RCC 7860 (cell line): ENCODE results near the gene DGKI.

Experiments used
- DNase-seq: peaks from one replicate; pipeline ENCODE4 v3.0.0-alpha.2; 2015; ENCODE audit warnings: low spot score
- FAIRE-seq: peaks from 2 replicates; lab custom pipeline; 2012; peaks lifted over from hg19 to GRCh38; lab: Jason Lieb, UNC

The DGKI gene

GRCh38 chr7:137791930-137792329, 54.8 kb downstream of the DGKI start:
- DNase-seq: no peak
- FAIRE-seq: no peak

- no peak for FAIRE-seq
- DNase-seq: no peak
Observed at GRCh38 chr7:137790828-137791227, 55.9 kb downstream of the DGKI start.

- no peak for FAIRE-seq
- no peak for DNase-seq
Observed at GRCh38 chr7:137789215-137789882, 57.4 kb downstream of the DGKI start.

GRCh38 chr7:137787301-137787976, 59.3 kb downstream of the DGKI start:
- FAIRE-seq (no peak), DNase-seq (no peak)

GRCh38 chr7:137778511-137778910, 68.3 kb downstream of the DGKI start:
- FAIRE-seq (no peak), DNase-seq (no peak)

- FAIRE-seq: peak; percentile 79
Observed at GRCh38 chr7:137774793-137775201, 72.0 kb downstream of the DGKI start.

GRCh38 chr7:137772748-137773147, 74.0 kb downstream of the DGKI start:
- DNase-seq (peak; percentile 83), FAIRE-seq (peak; percentile 86)

More at GRCh38 chr7:137774793-137775201, 72.0 kb downstream of the DGKI start:
- DNase-seq: peak; percentile 45

- peak; percentile 64 for DNase-seq
- peak; percentile 70 for FAIRE-seq
Observed at GRCh38 chr7:137772316-137772715, 74.5 kb downstream of the DGKI start.

- FAIRE-seq: peak; percentile 81
- peak; percentile 87 for DNase-seq
Observed at GRCh38 chr7:137771679-137772078, 75.1 kb downstream of the DGKI start.

- FAIRE-seq: no peak
- no peak for DNase-seq
Observed at GRCh38 chr7:137771273-137771672, 75.5 kb downstream of the DGKI start.

- FAIRE-seq (no peak), DNase-seq (no peak)
Observed at GRCh38 chr7:137768366-137768765, 78.4 kb downstream of the DGKI start.

- no peak for FAIRE-seq
- DNase-seq: no peak
Observed at GRCh38 chr7:137762334-137762733, 84.4 kb downstream of the DGKI start.

GRCh38 chr7:137760111-137760510, 86.7 kb downstream of the DGKI start:
- DNase-seq (no peak), FAIRE-seq (no peak)

- peak; percentile 89 for FAIRE-seq
- DNase-seq: peak; percentile 92
Observed at GRCh38 chr7:137757146-137757925, 89.4 kb downstream of the DGKI start.

- FAIRE-seq: peak; percentile 93
- peak; percentile 84 for DNase-seq
Observed at GRCh38 chr7:137755846-137756651, 90.7 kb downstream of the DGKI start.

- no peak for FAIRE-seq
- DNase-seq: no peak
Observed at GRCh38 chr7:137755427-137755826, 91.3 kb downstream of the DGKI start.

- DNase-seq (no peak), FAIRE-seq (no peak)
Observed at GRCh38 chr7:137753948-137754851, 92.6 kb downstream of the DGKI start.

- FAIRE-seq (no peak), DNase-seq (no peak)
Observed at GRCh38 chr7:137753575-137753947, 93.2 kb downstream of the DGKI start.

- no peak for DNase-seq
- no peak for FAIRE-seq
Observed at GRCh38 chr7:137753067-137753466, 93.7 kb downstream of the DGKI start.
